HepG2 (cell line): ENCODE measurements around the gene FIBCD1. TPM values are rescaled to one million over a fixed set of nuclear protein-coding genes. Genes with fewer than 3 reads are reported as not detected.

Experiments used
- ATF7 ChIP-seq, 2 experiments: fragments of 450-650 bp in 1 of 2; sonication (generic) in 1 of 2; formaldehyde crosslinking in 1 of 2; IDR thresholded peaks; 2 replicates each; pipeline versions ENCODE4 v1.4.0 to v1.6.1; 2016 to 2020; ENCODE audit warnings: antibody characterized with exemption in 1 of 2, mild to moderate bottlenecking in 1 of 2, missing genetic modification reagents in 1 of 2
- ELF4 ChIP-seq: sonication (generic); formaldehyde crosslinking; IDR thresholded peaks from 2 replicates; pipeline ENCODE4 v1.5.0; 2020; ENCODE audit warnings: missing genetic modification reagents, mild to moderate bottlenecking, moderate library complexity, borderline replicate concordance
- ISX ChIP-seq: sonication (generic); formaldehyde crosslinking; conservative IDR thresholded peaks from 2 replicates; pipeline ENCODE4 v1.5.0; 2020; ENCODE audit warnings: missing genetic modification reagents
- MEIS2 ChIP-seq: sonication (generic); formaldehyde crosslinking; IDR thresholded peaks from 2 replicates; pipeline ENCODE4 v1.9.0; 2021; ENCODE audit warnings: mild to moderate bottlenecking, missing genetic modification reagents
- SMARCE1 ChIP-seq: fragments of 450-650 bp; IDR thresholded peaks from 2 replicates; pipeline ENCODE4 v1.6.1; 2017; ENCODE audit warnings: borderline replicate concordance
- ZNF768 ChIP-seq: sonication (generic); formaldehyde crosslinking; IDR thresholded peaks from 2 replicates; pipeline ENCODE4 v1.4.0; 2020; ENCODE audit warnings: missing genetic modification reagents
- ZNF792 ChIP-seq: IDR thresholded peaks from 2 replicates; pipeline ENCODE4 v1.6.1; 2016
- ZSCAN30 ChIP-seq: sonication (generic); formaldehyde crosslinking; IDR thresholded peaks from 2 replicates; pipeline ENCODE4 v1.5.0; 2020; ENCODE audit warnings: mild to moderate bottlenecking, missing genetic modification reagents
- polyA plus RNA-seq, 8 experiments: library from polyadenylated mRNA; depleted of rRNA in 3 of 8; stranded (reverse) in 7 of 8; unstranded in 1 of 8; fragments of >200 nt; fragmentation: Illumina TruSeq in 4 of 8; extraction: Trizol in 4 of 8; gene quantifications; 2 replicates each; pipeline versions ENCODE4 v1.2.1 to v1.2.3, GENCODE V29; 2011 to 2016; ENCODE audit warnings: low read depth in 4 of 8, missing spikeins in 1 of 8, mixed read lengths in 1 of 8; ENCODE audit not compliant: insufficient read depth in 1 of 8
- total RNA-seq, 5 experiments: library from RNA; depleted of rRNA; stranded (reverse); fragments of >200 nt; fragmentation: Illumina TruSeq; extraction: Trizol; gene quantifications; 2 replicates each; pipeline ENCODE4 v1.2.3, GENCODE V29; 2016; ENCODE audit warnings: low read depth in 1 of 5

The FIBCD1 gene
- total and polyA plus RNA-seq, 2 of the 13 experiments (the other 11 are each of a cell fraction or from before 2014, with no cell fraction given) = 0.55 to 0.89 TPM

DNA sequence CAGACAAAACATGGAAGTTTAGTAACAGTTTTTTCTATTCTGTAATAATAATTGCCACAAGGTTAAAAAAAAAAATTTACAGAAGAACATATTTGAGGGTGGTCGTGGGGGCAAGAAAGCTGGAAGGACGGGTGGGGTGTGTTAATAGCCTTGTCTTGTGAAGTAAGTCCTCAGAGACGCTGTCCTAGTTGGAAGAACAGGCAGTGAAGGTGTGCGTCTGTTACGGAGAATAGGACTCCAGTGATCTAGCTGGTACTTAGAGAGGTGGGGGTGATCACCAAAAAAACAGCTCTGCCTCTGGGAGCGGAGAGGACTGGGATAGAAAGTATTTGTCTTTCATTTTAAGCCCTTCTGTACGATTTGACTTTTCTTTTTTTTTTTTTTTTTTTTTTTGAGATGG, 86.2 kb downstream of the FIBCD1 start (continued):
- no peak for TF ChIP-seq ISX (CRISPR knock-in tag)
- TF ChIP-seq ZNF768 (CRISPR knock-in tag) = no peak
- TF ChIP-seq ZNF792 (CRISPR knock-in tag) = no peak
- TF ChIP-seq SMARCE1 = no peak
- no peak for TF ChIP-seq MEIS2 (CRISPR knock-in tag)
- no peak for TF ChIP-seq ATF7 (IDR thresholded peaks at IDR 0.05)
- no peak for TF ChIP-seq ATF7 (CRISPR knock-in tag; IDR thresholded peaks at IDR 0.05)
- TF ChIP-seq ELF4 (CRISPR knock-in tag) = no peak
- no peak for TF ChIP-seq ZSCAN30 (CRISPR knock-in tag)

Other genes starting within 250 kb of the FIBCD1 start
- gene EXOSC2, start 245.5 kb downstream of the FIBCD1 start, total RNA-seq (2016; rRNA removed; fragmentation: Illumina TruSeq; extraction: Trizol) = 63.8 and 74.2 TPM in 2 replicates
- 24.9 and 27.5 TPM in 2 replicates for gene EXOSC2, start 245.5 kb downstream of the FIBCD1 start, polyA plus RNA-seq (2011; rRNA removed)
- 19.3 and 20.4 TPM in 2 replicates for gene ABL1, start 104.0 kb downstream of the FIBCD1 start, total RNA-seq (2016; rRNA removed; fragmentation: Illumina TruSeq; extraction: Trizol)
- gene ABL1, start 104.0 kb downstream of the FIBCD1 start, polyA plus RNA-seq (2011; rRNA removed) = 10.8 and 14.1 TPM in 2 replicates
- gene QRFP, start 42.4 kb downstream of the FIBCD1 start, total RNA-seq (2016; rRNA removed; fragmentation: Illumina TruSeq; extraction: Trizol) = not detected in 2 replicates
- not detected in 2 replicates for gene QRFP, start 42.4 kb downstream of the FIBCD1 start, polyA plus RNA-seq (2011; rRNA removed)
- gene LAMC3, start 69.9 kb upstream of the FIBCD1 start, total RNA-seq (2016; rRNA removed; fragmentation: Illumina TruSeq; extraction: Trizol) = 0.07 TPM in 1 of 2 replicates, not detected in the other
- 0.57 TPM in 2 replicates for gene LAMC3, start 69.9 kb upstream of the FIBCD1 start, polyA plus RNA-seq (2011; rRNA removed)
- 36.5 and 42.7 TPM in 2 replicates for gene AIF1L, start 157.3 kb upstream of the FIBCD1 start, total RNA-seq (2016; rRNA removed; fragmentation: Illumina TruSeq; extraction: Trizol)
- 12.1 and 12.4 TPM in 2 replicates for gene AIF1L, start 157.3 kb upstream of the FIBCD1 start, polyA plus RNA-seq (2011; rRNA removed)
- gene NUP214, start 186.3 kb upstream of the FIBCD1 start, total RNA-seq (2016; rRNA removed; fragmentation: Illumina TruSeq; extraction: Trizol) = 16.0 and 30.5 TPM in 2 replicates
- 8.4 and 9.4 TPM in 2 replicates for gene NUP214, start 186.3 kb upstream of the FIBCD1 start, polyA plus RNA-seq (2011; rRNA removed)